GM19238 (cell line): ENCODE results near the gene OR2A5.
"Not testable (repeated sequence)": the region's sequence is repeated elsewhere in the genome, so short reads cannot be mapped to it uniquely, and the experiment has no call there.

Experiments
- DNase-seq: peaks from one replicate; pipeline ENCODE4 v3.0.0; 2011; ENCODE audit warnings: low spot score; ENCODE audit not compliant: insufficient read length

Gene OR2A5

GRCh38 chr7:144032985-144033709, 15.6 kb upstream of the OR2A5 start:
- DNase-seq = no peak

DNA sequence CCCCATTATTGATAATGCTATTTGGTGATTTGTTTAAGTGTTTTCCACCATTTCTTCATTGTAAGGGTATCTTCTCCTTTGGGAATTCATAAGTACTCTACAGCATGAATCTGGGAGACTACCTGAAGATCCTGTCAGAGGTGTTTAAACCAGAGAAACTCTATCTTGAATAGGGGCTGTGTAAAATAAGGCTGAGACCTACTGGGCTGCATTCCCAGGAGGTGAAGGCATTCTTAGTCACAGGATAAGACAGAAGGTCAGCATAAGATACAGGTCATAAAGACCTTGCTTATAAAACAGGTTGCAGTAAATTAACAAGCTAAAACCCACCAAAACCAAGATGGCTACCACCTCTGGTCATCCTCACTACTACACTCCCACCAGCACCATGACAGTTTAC, 13.4 kb upstream of the OR2A5 start:
- DNase-seq = no peak

DNA sequence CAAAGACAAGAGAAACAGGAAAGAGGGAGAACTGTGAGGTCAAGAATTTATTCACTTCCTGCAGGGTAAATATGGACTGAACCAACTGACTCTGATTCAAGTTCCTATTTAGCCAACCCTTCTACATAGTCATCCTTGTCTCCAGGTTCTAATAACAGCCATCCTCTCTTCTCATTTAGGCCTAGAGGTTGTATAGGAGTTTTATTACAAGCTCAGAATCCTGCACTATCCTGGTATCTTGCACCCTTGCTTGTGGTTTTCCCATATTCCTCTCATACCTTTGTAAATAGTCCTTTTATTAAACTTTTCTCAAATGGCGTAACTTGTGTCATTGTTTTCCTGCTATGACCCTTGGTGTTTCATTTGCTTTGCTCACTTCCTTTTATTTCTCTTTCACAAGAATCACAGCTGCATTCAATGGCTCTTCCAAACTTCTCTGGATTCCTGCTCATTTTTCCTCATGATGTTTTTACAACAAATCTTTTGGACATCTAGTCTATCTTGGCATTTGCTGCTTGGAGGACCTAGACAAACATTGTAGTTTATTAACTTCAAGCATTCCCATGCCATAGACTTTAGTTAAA, 12.4 kb upstream of the OR2A5 start:
- DNase-seq = no peak

GRCh38 chr7:144037414-144038035, 11.2 kb upstream of the OR2A5 start:
- DNase-seq = no peak

- no peak for DNase-seq
Measured at GRCh38 chr7:144038887-144039286, 9.9 kb upstream of the OR2A5 start.

DNA sequence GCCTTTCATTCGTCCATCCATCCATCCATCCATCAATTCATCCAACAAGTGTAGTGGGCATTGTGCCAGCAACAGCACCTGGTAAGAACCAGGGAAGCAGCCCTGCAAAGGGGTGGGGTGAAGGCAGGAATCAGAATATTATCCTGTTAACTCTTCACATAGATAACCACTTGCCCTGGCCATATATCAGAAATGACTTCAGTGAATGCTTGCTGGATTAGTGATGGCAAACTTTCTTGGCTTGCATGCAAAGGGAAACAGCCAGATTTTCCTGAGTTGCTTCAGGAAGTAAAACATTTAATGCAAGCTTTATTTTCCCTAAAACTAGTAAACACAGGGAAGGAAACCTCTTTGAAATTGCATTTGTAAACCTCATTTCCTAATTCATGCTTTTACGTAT, 743 bp downstream of the OR2A5 start:
- DNase-seq = no peak

DNA sequence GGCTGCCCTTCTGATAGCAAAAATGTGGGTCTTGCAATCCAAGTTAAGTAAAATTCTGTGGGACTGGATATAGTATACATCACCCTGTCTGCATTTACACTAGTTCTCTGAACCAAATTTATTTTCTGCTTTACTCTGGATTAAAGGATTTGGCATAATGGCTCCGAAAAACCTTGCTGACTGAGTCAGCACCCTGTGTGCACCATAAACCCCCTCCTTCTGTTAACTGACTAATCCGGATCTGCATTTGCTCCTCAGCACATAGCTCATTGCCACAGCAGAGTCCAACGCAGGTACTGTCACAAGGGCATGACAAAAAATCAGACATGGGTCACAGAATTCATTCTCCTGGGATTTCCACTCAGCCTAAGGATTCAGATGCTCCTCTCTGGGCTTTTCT, 1.3 kb downstream of the OR2A5 start:
- no peak for DNase-seq

- DNase-seq = not testable (repeated sequence)
Measured at GRCh38 chr7:144050884-144051283, 2.1 kb downstream of the OR2A5 start.

DNA sequence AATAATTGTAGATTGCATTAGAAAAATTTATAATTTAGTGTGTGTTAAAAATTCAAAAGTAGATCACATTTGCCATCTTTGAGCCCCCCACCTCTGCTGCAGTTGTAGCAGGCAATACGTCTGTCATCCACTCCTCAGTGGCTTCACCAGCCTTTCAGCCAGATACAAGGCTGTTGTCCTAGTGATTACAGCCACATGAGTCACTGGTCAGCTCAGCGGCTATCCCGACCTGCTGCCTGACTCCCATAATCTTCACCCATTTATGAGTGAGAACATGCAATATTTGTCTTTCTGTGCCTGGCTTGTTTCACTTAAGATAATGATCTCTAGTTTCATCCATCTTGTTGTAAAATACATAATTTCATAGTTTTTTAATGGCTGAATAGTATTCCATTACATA, 9.2 kb downstream of the OR2A5 start:
- no peak for DNase-seq

DNA sequence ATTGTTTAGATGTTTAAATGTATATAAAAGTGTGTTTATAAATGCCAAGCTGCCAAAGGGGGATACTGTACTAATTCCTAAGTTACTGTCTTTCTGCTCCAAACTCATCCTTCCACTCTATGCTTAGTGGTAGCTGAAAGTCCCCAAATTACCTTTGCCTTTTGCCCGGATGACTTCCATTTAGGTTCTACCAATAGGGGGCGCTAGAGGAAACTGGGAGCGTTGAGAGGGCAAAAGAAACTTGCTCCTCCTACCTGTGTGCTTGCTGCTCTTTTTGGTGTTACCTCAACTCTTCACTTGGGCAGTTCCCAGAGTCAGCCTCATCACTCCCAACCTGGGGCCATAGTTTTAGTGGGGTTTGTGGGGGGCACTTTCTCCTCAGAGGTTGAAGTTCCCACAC, 15.0 kb downstream of the OR2A5 start:
- DNase-seq = no peak

- no peak for DNase-seq
Measured at GRCh38 chr7:144069511-144069910, 20.8 kb downstream of the OR2A5 start, which contains the start of gene OR2A25. OR2A25 (plus strand) TSS chr7:144069811; CDS start chr7:144074220, 4,409 bp downstream.

DNA sequence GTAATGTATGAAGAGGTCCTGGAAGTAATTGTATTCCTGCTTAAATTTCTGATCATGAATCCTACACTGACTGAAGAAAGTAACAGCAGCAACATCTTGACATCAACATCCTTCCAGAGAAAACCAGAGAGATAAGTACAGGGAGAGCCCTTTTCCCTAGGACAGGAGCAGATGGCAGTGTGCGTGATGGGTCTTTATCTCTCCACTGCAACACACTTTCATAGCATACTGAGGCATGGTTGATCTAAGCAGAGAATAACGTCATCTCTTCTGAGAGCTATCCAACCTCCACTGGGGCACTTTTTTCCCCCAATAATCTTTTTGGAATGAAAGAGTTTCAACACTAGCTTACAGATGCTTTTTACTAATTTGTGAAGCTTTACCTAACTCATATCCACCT, 21.2 kb downstream of the OR2A5 start:
- DNase-seq = no peak

DNA sequence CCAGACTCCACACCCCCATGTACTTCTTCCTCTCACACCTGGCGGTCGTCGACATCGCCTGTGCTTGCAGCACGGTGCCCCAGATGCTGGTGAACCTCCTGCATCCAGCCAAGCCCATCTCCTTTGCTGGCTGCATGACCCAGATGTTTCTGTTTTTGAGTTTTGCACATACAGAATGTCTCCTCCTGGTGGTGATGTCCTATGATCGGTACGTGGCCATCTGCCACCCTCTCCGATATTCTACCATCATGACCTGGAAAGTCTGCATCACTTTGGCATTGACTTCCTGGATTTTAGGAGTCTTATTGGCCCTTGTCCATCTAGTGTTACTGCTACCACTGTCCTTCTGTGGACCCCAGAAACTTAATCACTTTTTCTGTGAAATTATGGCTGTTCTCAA, 25.6 kb downstream of the OR2A5 start:
- DNase-seq = no peak

- DNase-seq = no peak
Measured at GRCh38 chr7:144085978-144086377, 37.2 kb downstream of the OR2A5 start, which contains the start of gene OR2A12. OR2A12 (plus strand) TSS chr7:144086278; CDS start chr7:144095108, 8,830 bp downstream.

- no peak for DNase-seq
Measured at GRCh38 chr7:144086730-144087129, 38.0 kb downstream of the OR2A5 start.

GRCh38 chr7:144087230-144087629, 38.5 kb downstream of the OR2A5 start:
- no peak for DNase-seq

GRCh38 chr7:144090667-144091066, 41.9 kb downstream of the OR2A5 start:
- DNase-seq = no peak

GRCh38 chr7:144098776-144099175, 50.0 kb downstream of the OR2A5 start:
- no peak for DNase-seq

GRCh38 chr7:144100607-144101006, 51.9 kb downstream of the OR2A5 start:
- no peak for DNase-seq

DNA sequence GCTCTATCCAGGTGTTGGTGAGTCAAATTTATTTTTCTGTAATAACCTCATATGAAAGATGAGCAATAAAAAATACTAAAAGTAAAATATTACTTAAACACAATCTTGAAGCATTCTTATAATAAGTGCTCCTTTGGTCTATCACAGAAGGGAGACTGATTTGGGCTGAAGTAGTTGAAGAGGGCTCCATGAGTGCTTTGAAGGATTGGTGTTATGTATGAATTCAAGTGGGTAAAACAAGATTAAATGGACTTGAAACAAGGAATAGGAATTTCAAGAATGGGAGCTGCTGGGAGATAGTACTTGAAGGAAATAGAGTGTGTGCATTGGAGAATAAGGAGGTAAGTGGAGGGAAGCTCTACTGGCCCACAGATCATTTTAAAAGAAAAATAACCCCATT, 53.3 kb downstream of the OR2A5 start:
- no peak for DNase-seq

DNA sequence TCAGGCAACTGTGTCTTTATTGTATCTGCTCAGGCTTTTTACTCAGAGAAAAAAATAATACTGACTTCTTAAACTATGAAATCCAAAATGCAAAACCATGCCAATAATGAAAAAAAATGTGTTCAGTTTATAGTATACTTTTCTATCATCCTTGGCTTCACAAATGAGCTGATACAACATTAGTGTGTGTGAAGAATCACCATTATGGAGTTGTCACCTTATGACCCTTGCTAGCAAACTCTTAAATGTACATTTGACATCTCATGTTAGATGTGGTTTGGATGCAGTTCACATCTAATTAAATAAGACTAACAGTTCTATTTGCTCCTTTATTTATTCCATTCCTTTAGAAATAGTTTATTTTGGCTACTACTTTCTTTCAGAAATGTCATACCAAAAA, 56.5 kb downstream of the OR2A5 start:
- DNase-seq = no peak
